HG02642 (cell line): ENCODE results near the gene SUPV3L1.

Source experiments
- ATAC-seq: cut with Tn5 transposase; IDR thresholded peaks from one replicate; pipeline ENCODE4 v1.9.1; 2021; ENCODE audit warnings: mild to moderate bottlenecking; ENCODE audit not compliant: unreplicated experiment, poor library complexity

The SUPV3L1 gene

DNA sequence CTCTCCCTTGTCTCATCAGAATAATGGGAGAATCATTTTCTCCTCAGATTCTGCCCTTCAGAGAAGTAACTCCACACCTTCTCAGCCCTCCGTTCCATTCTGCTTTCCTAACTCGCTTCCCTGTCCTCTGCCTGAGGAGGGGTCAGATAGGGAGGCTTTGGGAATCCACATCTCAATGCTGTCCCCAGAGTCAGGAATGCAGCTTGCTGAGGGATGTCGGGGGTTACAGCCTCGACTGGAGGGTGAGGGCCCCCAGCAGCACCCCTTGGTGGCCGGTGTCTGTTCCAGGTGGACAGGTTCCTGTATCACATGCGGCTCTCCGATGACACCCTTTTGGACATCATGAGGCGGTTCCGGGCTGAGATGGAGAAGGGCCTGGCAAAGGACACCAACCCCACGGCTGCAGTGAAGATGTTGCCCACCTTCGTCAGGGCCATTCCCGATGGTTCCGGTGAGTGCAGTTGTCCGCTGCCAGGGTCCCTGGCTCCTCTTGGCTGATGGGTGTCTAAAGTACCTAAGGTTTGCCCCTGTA lies 47.0 kb downstream of the SUPV3L1 start:
- ATAC-seq: no peak

DNA sequence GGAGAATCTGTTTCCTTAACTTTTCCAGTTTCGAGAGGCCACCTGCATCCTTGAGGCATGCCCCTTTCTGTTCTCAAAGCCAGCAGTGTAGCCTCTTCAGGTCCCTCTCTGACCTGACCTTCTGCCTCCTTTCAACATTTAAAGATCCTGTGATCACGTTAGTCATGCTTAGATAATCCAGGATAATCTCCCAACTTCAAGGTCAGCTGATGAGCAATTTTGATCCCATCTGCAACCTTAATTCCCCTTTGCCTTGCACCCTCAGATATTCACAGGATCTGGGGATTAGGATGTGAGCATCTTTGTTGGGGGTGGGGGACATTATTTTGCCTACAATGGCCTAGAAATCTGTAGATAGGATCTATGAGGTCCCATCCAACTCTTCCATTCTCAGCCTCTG lies 48.1 kb downstream of the SUPV3L1 start:
- no peak for ATAC-seq

DNA sequence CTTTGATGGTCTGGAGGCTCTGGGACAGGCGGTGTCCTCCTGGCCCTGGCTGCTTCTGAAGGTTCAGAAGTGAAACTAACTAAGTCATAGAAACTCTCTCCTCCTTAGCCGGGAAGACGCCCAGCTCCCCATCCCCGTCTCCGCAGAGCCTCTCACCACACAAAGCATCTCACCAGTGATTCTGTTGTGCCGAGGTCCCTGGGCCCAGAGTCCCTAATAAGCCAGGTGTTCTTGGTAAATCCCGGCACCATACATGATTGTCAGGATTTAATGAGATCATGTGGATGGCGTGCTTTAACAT lies 49.5 kb downstream of the SUPV3L1 start:
- no peak for ATAC-seq

DNA sequence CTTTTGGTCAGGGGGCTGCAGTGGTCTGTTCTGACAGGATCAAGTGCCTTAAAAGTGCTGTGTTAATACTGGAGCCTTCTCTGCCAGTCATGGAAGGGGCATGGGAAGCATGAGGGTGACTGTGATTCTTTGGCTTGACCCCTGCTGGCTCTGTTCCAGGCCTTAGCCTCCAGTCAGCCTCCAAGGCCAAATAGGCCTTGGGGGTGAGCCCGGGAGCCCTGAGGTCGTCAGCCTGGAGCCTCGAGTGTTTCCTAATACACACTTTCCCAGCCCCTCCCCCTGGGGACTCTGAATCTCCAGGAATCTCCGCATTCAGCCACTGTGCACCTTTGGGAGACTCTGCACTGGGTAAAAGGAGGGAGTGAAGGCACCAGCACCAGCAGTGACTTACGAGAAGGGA lies 50.1 kb downstream of the SUPV3L1 start:
- no peak for ATAC-seq

DNA sequence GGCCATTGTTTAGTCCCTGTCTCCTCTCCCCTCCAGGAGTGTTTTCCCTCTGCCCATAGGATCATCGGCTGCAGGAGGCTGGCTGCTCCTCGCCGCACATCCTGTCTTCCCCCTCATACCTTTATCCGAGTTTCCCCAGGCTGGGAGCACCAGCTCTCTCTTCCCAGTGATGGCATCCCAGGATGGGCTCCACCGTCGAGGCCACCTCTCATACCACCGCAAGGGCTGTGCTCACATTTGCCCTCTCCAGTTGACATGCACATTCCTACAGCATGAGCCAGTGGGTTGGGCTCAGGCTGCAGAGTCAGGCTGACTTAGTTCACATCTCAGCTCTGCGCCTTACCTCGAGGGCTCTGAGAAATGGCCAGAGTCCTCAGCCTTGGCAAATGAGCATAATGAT lies 52.2 kb downstream of the SUPV3L1 start:
- ATAC-seq: no peak

DNA sequence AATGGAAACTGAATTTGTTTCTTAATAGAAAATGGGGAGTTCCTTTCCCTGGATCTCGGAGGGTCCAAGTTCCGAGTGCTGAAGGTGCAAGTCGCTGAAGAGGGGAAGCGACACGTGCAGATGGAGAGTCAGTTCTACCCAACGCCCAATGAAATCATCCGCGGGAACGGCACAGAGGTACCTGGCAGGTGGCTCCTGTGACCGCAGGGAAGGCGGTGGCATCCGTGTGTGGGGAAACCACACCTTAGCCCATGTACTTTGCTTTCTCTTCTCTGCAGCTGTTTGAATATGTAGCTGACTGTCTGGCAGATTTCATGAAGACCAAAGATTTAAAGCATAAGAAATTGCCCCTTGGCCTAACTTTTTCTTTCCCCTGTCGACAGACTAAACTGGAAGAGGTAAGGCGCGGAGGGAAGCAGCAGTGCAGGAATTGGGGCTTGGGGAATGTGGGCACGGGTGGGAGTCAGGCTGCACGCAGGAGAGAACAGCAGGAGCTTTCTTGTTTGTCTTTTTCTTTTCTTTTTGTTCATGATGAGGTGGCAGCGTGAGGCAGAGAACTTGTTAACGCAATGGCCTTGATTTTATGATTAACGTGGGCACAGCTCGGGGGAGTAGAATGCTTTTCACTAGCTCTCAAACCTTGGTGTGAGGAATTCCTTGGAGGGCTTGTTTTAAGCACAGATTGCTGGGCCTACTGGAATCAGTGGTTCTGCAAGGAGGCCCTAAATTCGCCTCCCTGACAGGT lies 52.9 kb downstream of the SUPV3L1 start:
- ATAC-seq: no peak

DNA sequence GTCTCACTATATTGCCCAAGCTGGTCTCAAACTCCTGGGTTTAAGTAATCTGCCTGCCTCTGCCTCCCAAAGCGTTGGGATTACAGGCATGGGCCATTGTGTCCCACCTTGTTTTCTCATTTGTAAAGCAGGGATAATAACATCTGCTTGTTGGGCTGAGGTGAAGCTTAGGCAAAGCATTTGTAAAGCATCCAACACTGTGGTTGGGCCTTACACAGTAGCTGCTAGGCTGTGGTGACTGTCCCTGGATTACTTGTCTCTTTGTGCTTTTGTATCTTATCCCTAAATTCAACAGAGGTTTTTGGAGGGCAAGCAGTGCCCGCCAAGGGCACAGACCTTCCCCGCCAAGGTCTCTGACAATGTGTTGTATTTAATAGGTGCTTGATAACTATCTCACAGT lies 54.4 kb downstream of the SUPV3L1 start:
- ATAC-seq: no peak

DNA sequence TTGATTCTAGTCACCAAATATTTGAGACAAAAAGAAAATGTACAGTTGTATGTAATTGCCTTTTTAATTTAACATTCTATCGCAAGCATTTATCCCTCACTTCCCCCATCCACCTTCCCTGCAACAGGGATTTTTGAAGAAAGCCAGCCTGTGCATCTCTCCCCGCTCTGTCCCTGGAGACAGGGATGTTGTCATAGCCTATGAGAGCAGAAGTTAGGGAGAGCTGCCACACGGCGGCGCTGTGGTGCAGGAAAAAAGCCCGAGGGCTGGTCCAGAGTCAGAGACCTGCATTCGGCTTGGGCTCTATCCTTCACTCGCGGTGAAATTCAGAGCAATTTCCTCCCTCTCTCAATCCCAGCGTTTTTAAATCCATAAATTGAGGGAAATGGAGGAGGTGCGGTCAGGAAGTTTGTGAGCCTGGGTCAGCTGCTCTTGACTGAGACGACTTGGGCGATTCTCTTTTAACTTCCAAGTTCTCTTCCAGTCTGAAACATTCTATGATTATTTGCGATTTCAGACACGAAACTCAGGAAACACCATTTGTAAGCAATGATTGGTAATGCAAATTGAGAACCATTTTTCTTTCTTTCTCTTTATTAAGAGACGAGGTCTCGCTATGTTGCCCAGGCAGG lies 57.6 kb downstream of the SUPV3L1 start:
- ATAC-seq: peak; percentile 94

DNA sequence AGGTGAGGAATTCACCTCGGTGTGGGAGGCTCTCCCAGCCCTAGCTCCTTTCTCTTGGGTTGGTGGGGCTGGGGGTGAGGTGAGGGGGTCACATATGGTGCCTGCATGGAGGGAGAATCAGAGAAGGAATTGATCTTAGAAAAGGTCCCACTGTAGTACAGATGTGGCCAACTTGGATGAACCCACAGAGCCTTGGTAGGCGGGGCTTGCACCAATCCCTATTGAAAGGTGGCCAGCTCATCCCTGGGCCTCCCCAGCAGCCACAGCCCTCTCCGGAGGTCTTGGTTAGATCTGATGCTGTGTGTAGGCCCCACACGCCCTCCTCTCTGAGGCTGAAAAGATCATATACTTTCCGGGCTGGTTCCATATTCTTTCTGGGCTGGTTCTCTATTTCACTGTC lies 59.1 kb downstream of the SUPV3L1 start:
- ATAC-seq: no peak

DNA sequence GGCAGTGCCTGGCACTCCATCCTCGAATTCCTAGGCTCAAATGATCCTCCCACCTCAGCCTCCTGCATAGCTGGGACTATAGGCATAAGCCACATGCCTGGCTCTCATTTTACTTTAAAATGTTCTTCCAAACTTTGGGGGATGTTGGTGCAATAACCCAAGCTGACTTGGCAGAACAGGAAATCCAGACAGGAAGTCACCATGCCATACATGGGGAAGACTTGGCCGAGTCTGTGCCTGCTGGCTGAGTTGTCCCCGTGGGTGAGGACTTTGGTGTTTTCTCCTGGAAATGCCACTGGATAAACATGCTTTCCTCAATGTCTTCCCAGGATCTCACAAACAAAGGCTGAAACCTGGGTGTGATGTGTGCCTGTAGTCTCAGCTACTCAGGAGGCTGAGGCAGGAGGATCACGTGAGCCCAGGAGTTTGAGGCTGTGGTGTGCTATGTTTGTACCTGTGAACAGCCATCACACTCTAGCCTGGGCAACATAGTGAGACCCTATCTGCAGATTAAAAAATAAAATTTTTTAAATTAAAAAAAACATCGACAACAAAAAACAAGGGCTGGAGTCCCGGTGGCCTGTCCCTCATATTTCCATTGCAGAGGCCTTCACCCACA lies 59.9 kb downstream of the SUPV3L1 start:
- no peak for ATAC-seq

DNA sequence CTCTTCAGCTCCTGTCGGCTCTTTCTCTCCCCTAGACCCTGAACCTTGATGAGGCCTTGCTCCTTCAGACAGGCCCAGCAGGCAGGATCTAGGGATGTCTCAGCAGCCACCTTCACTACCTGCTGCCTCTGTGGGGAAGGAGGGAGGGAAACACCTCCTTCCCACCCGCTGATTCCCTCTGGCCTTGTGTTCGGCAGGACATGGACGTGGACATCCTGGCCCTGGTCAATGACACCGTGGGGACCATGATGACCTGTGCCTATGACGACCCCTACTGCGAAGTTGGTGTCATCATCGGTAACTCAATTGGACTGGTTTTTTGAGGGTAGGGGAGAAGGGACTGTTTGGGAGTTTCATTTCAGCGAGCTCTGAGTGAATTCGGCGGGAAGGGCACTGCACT lies 60.4 kb downstream of the SUPV3L1 start:
- no peak for ATAC-seq

DNA sequence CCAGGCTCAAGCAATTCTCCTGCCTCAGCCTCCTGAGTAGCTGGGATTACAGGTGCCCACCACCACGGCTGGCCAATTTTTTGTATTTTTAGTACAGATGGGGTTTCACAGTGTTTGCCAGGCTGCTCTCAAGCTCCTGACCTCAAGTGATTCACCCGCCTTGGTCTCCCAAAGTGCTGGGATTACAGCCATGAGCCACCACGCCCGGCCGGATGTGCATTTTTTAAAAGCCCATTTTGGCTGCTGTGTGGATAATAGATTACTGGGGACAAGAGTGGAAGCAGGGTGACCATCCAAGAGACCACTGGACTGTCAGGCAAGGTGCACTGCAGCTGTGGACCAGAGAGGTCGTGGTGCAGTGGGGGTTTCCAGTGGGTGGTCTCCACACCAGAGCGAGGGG lies 61.5 kb downstream of the SUPV3L1 start:
- no peak for ATAC-seq

DNA sequence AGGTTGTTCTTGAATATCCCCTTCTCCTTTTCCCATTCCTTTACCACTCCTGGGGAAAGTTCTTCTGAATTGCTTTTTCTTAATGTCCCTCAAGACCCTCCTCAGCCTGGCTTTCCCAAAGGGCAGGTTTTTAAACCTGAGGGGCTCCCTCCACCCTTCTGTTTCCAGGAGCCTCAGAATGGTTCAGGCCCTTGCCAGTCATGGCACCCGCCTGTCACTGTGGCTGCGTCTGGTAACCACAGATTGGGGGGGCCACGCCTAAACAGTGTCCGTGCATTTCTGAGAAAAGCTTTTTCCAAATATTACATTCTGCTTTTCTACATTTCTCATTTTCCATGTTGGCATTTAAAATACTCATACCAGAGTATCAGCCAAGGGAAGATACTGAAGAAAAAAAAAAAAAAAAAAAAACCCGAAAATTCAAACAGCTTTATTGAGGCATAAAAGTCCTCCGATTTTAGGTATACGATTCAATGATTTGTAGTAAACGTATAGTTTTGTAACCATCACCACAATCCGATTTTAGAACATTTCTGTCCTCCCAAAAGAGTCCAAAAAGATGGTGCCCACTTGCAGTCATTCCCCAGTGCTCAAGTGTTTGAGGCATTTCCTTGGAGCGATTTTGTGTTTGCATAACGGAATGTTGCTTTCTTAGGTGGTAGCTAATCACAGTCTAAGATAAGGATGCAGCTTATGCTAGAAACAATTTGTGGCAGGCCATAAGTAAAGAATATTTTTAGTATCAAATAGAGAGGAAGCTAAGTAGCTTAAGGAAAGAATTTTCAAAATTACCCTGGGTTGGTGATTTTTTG lies 62.2 kb downstream of the SUPV3L1 start:
- ATAC-seq: no peak

DNA sequence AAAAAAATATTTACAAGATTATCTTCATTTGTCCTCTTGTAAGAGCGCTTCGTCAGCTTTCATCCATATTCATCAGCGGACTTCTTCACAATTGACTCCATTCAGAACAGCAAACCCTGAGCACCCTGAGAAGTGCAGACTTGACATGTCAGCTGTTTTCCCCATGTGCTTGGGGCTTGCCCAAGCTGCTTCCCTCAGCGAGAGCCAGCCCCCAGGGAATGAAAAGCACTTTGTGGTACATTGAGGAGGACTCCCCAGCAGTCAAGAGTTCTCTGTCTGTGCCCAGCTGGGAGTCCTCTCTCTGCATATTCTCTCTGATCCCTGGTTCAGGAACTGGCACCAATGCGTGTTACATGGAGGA lies 62.8 kb downstream of the SUPV3L1 start:
- no peak for ATAC-seq

DNA sequence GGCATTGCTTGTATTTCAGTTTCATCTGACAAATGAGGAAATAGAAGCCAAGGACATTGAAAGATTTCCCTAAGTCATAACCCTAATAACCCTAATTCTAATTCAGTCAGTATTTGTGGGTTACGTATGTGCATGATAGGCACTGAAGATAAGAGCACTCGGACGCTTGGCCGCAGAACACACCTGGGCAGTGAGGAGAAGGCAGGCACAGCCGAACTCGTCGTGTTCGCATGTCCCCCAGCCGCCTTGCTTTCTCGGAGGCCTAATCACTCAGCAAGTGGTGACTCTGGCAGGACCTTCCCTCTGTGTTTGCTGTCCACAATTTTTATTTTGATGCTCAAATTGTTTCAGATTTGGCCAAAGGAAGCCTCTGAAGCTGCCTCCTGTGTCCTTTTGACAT lies 63.8 kb downstream of the SUPV3L1 start:
- no peak for ATAC-seq

DNA sequence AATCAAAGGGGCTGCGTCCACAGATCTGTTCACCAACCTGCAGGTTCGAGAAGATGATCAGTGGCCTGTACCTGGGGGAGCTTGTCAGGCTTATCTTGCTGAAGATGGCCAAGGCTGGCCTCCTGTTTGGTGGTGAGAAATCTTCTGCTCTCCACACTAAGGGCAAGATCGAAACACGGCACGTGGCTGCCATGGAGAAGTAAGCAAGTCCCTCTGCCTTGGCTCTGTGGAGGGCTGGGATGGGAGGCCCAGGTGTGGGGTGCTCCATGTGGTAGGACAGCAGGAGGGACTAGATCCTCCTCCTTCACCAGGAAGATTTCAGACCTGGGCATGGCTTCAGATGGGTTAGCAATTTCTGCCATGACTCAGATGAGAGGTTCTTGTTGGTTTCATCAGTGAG lies 66.0 kb downstream of the SUPV3L1 start:
- ATAC-seq: no peak

DNA sequence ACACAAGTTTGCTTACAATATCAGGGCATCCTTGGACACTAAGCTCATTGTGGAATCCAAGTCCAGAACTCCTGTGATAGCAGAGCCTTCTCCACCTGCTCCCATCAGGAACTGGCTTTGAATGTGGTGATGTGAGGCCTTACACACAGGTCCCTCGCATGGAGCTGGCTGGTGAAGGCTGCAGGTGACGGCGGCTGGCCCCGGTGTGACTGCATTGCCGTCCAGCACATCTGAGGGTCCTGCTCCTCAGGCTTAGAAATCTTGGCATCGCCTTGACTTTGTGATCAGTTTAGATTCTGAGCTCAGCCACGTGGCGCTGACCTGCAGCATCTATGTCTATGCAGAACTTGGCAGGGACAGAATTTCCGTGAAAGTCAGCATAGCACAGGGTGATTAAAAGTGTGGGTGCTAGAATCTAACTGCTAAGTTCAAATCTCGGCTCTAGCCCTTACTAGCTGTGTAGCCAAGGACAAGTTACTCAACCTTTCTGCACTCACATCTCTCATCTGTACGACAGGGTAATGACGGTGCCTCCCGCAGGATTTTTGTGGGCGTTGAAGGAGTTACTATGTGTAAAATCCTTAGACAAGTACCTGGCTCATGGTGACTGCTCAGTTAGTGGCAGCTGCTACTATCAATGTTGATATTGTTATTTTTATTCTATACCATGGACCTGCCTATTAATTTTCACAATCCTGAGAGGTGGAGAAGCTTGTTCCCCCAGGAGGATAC lies 66.7 kb downstream of the SUPV3L1 start:
- no peak for ATAC-seq

DNA sequence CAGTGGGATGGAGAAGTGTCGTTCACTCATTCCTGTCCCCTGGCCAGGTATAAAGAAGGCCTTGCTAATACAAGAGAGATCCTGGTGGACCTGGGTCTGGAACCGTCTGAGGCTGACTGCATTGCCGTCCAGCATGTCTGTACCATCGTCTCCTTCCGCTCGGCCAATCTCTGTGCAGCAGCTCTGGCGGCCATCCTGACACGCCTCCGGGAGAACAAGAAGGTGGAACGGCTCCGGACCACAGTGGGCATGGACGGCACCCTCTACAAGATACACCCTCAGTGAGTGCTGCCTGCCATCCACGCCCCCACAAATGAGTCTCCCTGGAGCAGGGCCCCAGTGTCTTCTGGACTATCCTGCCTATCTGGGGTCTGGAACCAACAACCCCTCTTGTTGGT lies 67.3 kb downstream of the SUPV3L1 start:
- no peak for ATAC-seq

DNA sequence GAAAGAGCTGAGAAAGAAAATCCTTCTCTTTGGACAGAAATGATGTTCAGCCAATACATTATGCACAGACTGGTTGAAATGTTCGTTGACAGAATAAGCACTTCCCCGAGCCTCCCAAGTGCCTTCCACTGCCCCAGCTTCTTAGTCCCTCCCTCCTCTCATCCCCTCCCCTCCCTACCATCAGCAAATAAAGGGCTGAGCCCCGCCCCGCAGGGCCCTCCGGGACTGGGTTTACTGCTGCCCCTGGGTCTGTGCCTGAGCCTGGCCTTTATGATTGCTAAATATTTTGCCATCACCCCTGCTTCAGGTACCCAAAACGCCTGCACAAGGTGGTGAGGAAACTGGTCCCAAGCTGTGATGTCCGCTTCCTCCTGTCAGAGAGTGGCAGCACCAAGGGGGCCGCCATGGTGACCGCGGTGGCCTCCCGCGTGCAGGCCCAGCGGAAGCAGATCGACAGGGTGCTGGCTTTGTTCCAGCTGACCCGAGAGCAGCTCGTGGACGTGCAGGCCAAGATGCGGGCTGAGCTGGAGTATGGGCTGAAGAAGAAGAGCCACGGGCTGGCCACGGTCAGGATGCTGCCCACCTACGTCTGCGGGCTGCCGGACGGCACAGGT lies 68.2 kb downstream of the SUPV3L1 start:
- no peak for ATAC-seq

DNA sequence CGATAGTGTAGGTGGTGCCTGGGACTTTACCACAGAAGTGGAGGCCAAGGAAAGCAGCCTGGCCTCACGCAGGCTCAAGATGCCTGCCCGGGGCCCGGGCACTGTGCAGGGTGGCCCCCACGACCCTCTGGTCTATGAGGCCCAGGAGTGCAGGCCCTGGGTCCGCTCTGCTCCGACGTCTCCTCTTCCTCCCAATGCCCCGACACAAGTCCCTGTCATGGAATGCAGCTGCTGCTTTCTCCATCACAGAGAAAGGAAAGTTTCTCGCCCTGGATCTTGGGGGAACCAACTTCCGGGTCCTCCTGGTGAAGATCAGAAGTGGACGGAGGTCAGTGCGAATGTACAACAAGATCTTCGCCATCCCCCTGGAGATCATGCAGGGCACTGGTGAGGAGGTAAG lies 70.0 kb downstream of the SUPV3L1 start:
- no peak for ATAC-seq
